Measurements from ENCODE around the gene ZNF829. TPM values are rescaled to one million over a fixed set of nuclear protein-coding genes. Genes with fewer than 3 reads are reported as not detected.

The ZNF829 gene
- total and polyA plus RNA-seq, 2 of the 4 experiments (the other 2 are of a cell fraction) = 0.58 to 3.0 TPM

GRCh38 chr19:36931684-36932083, 15.6 kb upstream of the ZNF829 start:
- Histone ChIP-seq H2BK20ac (ENCODE audit: low read depth, low read length) (no peak overlapping the region), H3K23ac (ENCODE audit: low read depth, low read length) (no peak overlapping the region), H3K36me3 (ENCODE audit: control insufficient read depth, insufficient read depth, low read length) (peaks cover 17% of the 10 kb centered on the region), H3K56ac (ENCODE audit: extremely low read depth, insufficient read depth, low read length) (no peak overlapping the region), H3K4me3 (ENCODE audit: insufficient read depth, low read depth, low read length) (no peak overlapping the region), H2BK5ac (ENCODE audit: low read depth, low read length, poor library complexity, severe bottlenecking) (no peak overlapping the region), H4K8ac (ENCODE audit: low read depth in 2 of 2, low read length in 2 of 2) (no peak overlapping the region), H3K18ac (ENCODE audit: low read depth, low read length) (no peak overlapping the region), H3K4ac (ENCODE audit: low read depth, low read length) (no peak overlapping the region), H3K9me3 (ENCODE audit: control insufficient read depth, insufficient read depth, low read length) (peaks cover 16% of the 10 kb centered on the region), H3K14ac (replicated peaks; ENCODE audit: low read depth, low read length) (no peak overlapping the region), H4K5ac (ENCODE audit: low read depth, low read length) (no peak overlapping the region), H3K9ac (ENCODE audit: low read depth, low read length) (no peak overlapping the region), H2AK5ac (ENCODE audit: low read depth, low read length) (no peak overlapping the region), H2BK15ac (ENCODE audit: low read depth, low read length) (no peak overlapping the region), H3K4me1 (ENCODE audit: control insufficient read depth, insufficient read depth, low read length) (no peaks in the 10 kb centered on the region), H2BK120ac (ENCODE audit: low read depth, low read length) (no peak overlapping the region), H3K27ac (ENCODE audit: insufficient read depth, low read length) (no peak overlapping the region), H2AK9ac (replicated peaks; ENCODE audit: low read depth, low read length, poor library complexity) (no peak overlapping the region), H3K4me2 (ENCODE audit: low read depth, low read length) (no peak overlapping the region), H3K27me3 (ENCODE audit: control insufficient read depth, insufficient read depth, low read length) (no peaks in the 10 kb centered on the region), H3K9me1 (ENCODE audit: insufficient read depth, low read length) (no peaks in the 10 kb centered on the region), H2AFZ (replicated peaks; ENCODE audit: low read length, poor library complexity) (no peak overlapping the region), H4K91ac (ENCODE audit: insufficient read depth, low read depth, low read length) (no peak overlapping the region), H4K20me1 (ENCODE audit: insufficient read depth, low read length) (no peaks in the 10 kb centered on the region), H3K79me1 (ENCODE audit: low read depth in 1 of 2, low read length in 2 of 2) (no peaks in the 10 kb centered on the region)
- intact Hi-C loops (cut with micrococcal nuclease) = no loop called here
- WGBS, 2 experiments (ENCODE audit: extremely low coverage in 2 of 2, insufficient read length in 1 of 2) = no CpG with 5 or more reads among the region's 2 CpGs
- dilution Hi-C loops (cut with HindIII; ENCODE audit: low sequenced_read_pairs, unreplicated experiment) = no loop called here
- BruUV-seq (replicated peaks) = no TSS peak
- ChIA-PET POLR2A (ENCODE audit: unreplicated experiment) (no interaction called here), CTCF (no interaction called here)
- DNase-seq (no peak), ATAC-seq (ENCODE audit: low read depth) (no peak)
- in situ Hi-C loops (cut with MboI; ENCODE audit: low sequenced_read_pairs) = no loop called here
- TF ChIP-seq ELK1 (IDR thresholded peaks at IDR 0.05; ENCODE audit: borderline replicate concordance, low read depth, low read length) = no peak
- TF ChIP-seq MXI1 (IDR thresholded peaks at IDR 0.05; ENCODE audit: borderline replicate concordance, low read depth, low read length) = no peak
- TF ChIP-seq RCOR1 (IDR thresholded peaks at IDR 0.05; ENCODE audit: insufficient replicate concordance, low read length) = no peak
- TF ChIP-seq NFE2L2 (IDR thresholded peaks at IDR 0.05; ENCODE audit: low read depth, low read length) = no peak
- no peak for TF ChIP-seq RAD21 (IDR thresholded peaks at IDR 0.05; ENCODE audit: low read length)
- TF ChIP-seq SMC3 (IDR thresholded peaks at IDR 0.05; ENCODE audit: low read depth, low read length) = no peak
- no peak for TF ChIP-seq RFX5 (IDR thresholded peaks at IDR 0.05; ENCODE audit: low read depth, low read length)
- no peak for TF ChIP-seq BHLHE40 (IDR thresholded peaks at IDR 0.05; ENCODE audit: low read depth, low read length)
- no peak for TF ChIP-seq MAZ (IDR thresholded peaks at IDR 0.05; ENCODE audit: borderline replicate concordance, low read depth, low read length)
- TF ChIP-seq MAFK (IDR thresholded peaks at IDR 0.05; ENCODE audit: low read depth, low read length) = no peak
- no peak for TF ChIP-seq CHD1 (IDR thresholded peaks at IDR 0.05; ENCODE audit: low read depth, low read length)
- no peak for TF ChIP-seq CEBPB (IDR thresholded peaks at IDR 0.05; ENCODE audit: low read depth, low read length)
- no peak for TF ChIP-seq POLR2A (IDR thresholded peaks at IDR 0.05; ENCODE audit: low read depth, low read length)
- no peak for TF ChIP-seq CTCF (conservative IDR thresholded peaks at IDR 0.05; ENCODE audit: low read depth, low read length)
- no peak for TF ChIP-seq FOS (IDR thresholded peaks at IDR 0.05; ENCODE audit: low read depth, low read length)
